NCI-H2227 (cell line): ENCODE data around the gene REXO1.
"Not testable (repeated sequence)": the region's sequence is repeated elsewhere in the genome, so short reads cannot be mapped to it uniquely, and the experiment has no call there.

Experiments
- DNase-seq: peaks from one replicate; lab custom pipeline; 2025; ENCODE audit not compliant: unreplicated experiment; lab: John Stamatoyannopoulos, UW

Gene REXO1

DNA sequence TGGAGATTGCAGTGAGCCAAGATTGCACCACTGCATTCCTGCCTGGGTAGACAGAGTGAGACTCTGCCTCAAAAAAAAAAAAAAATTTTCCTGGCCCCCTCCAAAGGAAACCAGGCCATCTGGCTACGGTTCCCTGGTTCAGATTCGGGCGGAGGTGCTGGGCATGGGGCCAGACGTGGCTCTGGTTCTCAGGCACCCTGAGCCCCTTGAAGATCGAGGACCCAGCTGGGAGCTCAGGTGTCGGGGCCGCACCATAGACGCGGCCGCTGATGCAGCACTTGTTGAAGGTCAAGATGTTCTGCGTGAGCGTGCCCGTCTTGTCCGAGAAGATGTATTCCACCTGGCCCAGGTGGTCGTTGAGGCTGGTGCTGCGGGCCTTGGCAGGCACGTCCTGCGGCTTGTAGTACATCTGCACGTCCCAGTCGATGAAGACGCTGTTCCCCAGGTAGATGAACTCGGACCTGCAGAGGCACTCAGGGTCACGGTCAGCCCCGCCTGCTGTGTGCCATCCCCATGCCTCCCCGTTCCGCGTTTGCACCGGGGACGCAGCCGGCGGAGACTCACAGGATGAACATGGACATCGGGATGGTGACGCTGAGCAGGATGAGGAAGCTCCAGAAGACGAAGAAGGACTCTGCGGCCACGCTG is 48.5 kb downstream of the REXO1 start:
- no peak for DNase-seq

DNA sequence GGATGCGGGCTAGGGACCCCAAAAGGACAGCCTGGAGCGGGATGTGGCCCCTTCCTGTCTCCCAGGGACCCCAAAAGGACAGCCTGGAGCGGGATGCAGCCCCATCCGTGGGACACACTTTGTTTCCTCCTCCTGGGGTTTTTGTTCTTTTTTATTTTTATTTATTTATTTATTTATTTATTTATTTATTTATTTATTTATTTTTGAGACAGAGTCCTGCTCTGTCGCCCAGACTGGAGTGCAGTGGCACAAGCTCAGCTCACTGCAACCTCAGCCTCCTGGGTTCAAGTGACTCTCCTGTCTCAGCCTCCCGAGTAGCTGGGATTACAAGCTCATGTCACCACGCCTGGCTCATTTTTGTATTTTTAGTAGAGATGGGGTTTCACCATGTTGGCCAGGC is 51.0 kb downstream of the REXO1 start:
- not testable (repeated sequence) for DNase-seq

DNA sequence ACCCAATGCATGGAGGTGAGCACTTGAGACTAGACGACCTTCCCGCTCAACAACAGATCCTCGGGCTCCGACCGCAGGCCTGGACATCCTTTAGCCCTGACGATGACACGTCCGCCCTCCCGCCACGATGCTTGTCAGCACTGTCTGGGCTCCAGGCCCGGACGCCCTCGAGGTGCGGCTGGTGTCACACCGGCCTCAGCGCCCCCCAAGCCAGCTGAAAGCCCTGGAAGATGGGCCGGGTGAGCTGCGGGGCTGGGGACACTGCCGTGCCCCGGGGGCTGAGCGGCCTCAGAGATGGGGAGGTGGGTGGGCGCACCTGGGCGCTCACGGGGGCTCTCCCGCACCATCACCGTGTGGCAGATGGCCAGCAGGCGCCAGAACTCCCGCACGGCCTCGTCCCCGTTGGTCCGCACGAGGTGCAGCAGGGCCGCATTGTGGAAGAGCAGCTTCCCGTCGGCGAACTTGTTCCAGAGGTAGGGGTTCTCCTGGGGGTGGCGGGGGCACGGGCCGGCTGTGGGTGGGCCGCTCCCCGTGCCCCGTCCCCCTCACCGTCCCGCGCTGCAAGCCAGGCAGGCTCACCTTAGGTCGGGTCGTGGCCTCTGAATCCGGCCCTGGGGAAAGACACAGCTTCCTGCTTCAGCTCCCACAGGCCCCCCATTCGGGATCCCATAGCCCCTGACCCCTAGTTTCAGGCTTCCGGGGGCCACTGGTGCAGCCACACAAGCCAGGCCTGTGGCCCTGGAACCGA is 51.7 kb downstream of the REXO1 start:
- DNase-seq: no peak

DNA sequence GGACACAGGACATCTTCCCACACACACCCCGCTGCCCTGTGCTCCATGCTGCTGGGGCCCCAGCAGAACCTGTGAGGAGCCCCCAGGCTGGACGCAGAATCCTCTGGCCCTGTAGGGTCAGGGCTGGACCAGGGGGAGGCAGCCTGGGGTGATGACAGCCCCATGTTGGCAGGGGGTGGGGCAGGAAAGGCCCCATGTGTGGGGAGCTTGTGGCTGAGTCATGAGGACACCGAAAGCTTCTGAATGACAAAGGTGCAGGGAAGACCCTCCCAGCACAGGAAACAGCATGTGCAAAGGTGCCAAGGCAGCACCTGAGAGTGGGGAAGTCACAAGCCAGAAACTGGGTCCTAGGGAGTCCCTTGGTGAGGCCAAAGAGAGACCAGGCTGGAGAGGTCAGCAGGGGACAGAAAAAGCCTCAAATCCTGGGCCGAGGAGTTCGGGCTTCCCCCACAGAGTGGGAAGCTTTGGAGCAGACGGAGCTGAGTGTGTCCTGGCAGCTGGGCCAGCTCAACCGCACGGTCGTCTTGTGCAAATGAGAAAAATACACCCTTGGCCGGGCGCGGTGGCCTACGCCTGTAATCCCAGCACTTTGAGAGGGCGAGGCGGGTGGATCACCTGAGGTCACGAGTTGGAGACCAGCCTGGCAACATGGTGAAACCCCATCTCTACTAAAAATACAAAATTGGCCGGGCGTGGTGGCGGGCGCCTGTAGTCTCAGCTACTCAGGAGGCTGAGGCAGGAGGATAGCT is 53.7 kb downstream of the REXO1 start:
- no peak for DNase-seq

DNA sequence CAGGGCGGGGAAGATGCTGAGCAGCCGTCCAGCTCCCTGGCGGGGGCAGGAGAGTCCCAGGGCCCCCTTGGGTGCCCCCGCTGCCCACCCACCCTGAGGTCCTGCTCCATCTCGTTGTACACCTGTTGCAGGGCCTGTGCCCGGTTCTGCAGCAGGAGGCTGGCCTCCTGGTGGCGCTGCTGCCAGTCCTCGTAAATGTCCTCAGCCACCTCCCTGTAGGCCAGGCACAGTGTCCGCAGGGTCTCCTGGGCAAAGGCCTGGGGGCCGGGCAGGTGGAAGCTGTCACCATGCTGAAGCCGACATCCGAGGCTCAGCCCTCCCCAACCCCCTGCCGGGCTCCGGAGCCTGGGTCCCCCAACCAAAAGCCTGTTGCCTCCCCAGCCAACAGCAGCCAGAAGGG is 56.4 kb downstream of the REXO1 start:
- DNase-seq: no peak

DNA sequence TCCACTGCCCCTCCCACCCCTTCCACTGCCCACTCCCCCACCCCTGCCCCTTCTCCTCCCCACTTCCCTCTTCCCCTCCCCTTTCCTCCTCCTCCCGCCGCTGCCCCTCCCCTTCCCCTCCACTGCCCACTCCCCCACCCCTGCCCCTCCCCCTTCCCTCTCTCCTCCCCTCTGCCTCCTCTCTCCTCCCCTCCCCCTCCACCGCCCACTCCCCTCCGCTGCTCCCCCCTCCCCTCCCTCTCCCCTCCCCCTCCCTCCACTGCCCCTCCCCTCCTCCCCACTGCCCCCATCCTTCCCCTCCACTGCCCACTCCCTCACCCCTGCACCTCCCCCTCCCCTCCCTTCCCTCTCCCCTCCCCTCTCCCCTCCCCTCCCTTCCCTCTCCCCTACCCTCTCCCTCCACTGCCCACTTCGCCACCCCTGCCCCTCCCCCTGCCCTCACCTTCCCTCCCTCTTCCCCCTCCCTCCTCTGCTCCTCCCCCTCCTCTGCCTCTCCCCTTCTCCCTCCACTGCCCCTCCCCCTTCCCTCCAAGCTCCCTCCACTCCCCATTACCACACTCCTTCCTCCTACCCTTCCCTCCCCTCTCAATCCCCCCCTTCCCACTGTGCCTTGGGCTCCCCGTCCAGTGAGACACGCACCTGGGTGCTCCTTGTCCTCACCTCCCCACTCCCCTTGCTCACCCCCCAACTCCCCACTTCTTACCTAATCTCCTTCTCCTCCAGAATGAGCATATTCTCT is 58.1 kb downstream of the REXO1 start:
- no peak for DNase-seq

DNA sequence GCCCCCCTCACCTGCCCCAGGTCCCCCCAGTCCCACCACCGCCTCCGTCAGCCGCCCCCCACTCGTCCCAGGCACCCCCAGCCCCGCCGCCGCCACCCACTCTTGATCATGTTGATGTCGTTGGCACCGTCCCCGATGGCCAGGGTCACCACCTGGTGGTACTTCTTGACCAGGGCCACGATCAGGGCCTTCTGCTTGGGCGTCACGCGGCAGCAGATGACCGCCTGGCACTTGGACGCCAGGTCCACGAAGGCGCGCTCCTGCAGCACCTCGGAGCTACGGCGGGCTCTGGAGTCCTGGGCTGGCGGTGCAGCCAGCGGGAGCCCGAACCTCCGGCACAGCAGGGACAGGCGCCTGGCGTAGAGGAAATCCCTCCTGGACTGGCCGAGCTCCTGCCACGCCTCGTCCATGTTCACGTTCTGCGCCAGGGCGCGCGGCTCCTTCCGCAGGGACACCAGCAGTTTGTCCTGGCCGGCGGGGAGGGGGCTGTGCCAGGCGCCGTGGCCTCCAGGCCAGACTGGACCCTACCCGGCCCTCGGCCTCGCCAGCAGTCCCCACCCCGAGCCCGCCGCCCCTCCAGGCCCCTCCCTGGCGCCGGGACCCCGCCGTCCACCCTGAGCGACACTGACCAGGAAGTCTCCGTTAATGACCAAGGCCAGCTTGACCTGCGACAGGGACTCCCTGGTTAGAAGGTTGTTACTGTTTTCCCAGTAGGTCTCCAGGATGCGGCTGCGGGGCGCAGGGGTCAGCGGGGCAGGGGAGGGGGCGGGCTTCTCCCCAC is 58.8 kb downstream of the REXO1 start:
- no peak for DNase-seq

DNA sequence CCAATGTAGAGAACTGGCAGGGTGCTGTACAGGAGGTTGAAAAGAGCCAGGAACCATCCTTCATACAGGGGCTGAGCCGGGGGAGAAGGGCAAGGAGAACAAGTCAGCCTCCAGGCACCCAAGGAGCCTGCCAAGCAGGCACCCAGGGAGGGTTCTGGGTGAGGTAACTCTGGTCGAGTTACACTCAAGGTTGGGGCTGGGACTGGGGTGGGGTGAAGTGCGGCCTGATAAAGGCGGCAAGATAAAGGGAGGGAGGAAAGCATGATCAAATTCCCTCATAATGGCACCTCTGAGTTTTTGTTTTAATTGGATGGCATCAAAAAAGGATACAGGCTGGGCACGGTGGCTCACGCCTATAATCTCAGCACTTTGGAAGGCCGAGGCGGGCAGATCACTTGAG is 61.2 kb downstream of the REXO1 start:
- no peak for DNase-seq

DNA sequence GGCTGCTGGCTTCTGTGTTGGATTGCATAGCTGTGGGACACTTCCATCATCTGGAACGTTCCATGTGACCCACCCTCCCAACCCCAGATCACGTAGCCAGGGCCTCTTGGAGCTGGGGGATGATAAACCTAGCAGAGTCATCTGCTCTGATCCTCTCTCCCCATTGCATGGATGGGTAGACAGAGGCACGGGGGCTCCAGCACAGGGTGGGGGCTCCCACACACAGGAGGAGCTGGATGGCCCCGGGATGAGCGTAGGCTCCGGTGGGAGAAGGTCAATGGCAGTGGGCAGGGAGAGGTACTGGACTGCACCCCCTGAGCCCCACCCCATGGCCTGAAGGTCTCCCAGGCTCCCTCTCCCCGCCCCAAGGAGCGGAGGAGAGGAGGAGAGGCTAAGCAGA is 61.6 kb downstream of the REXO1 start:
- no peak for DNase-seq

DNA sequence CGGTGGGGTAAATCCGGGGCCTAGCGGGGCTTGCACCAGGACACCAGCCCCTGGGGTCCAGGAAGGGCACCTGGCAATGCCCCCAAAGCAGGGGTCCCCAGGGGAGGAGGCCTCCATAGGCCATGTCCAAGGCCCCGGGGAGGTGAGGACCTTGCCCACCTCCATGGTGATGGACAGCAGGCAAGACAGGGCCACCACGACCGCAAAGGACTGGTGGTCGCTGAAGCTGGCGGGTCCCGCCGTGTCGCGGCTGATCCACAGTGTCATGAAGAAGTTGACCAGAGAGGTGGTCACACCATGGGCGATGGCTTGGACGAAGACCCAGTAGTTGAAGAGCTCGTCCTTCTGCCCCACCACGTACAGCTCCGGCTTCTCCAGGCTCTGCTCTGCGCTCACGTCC is 63.0 kb downstream of the REXO1 start:
- DNase-seq: no peak

DNA sequence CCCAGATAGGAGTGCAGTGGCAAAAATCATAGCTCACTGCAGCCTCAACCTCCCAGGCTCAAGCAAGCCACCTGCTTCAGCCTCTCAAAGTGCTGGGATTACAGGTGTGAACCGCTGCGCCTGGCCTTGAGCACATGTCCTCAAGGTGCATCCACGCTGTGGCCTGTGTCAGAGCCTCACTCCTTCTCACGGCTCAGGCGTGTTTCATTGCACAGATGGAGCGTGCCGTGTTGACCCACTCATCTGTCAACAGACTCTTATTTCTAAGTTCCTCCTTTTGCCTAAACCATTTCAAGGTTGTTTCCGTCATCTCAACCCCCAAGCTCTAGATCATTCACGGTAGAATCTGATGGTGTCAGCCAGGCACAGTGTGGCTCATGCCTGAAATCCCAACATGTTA is 64.4 kb downstream of the REXO1 start:
- no peak for DNase-seq

DNA sequence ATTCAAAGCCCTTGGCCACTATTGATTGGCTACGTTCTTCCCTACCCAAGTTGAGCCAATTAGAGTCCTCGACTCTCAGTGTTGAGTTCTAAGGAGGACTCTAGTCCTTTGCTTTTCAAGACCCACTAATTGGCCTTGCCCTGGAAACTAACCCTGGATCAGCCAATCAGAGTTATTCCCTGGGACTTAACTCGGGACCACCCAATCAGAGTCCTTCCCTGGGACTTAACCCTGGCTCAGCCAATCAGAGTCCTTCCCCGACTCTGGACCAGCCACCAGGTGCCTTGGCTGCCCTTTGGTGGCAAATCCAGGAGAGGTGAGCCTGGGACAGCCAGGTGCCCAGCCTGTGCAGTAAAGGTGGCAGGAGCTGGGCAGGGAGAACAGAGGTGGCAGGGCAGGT is 64.9 kb downstream of the REXO1 start:
- no peak for DNase-seq

DNA sequence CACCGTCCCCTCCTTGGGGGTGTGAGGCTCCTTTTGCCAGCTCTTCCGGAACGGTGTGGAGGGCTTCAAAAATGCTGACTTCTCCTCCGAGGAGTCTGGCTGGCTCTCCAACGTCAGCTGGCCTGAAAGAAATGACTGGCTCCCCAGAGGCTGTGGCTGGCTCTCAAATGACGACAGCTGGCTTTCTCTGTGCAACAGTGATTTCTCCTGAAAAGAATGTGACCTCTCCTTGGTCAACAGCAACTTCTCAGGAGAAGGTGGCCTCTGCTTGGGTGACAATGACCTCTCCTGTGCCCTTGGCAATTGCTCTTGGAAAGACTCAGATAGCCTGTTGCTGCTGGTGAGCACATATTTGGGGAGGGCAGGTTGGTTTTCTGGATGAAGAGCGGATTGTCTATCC is 65.8 kb downstream of the REXO1 start:
- no peak for DNase-seq

DNA sequence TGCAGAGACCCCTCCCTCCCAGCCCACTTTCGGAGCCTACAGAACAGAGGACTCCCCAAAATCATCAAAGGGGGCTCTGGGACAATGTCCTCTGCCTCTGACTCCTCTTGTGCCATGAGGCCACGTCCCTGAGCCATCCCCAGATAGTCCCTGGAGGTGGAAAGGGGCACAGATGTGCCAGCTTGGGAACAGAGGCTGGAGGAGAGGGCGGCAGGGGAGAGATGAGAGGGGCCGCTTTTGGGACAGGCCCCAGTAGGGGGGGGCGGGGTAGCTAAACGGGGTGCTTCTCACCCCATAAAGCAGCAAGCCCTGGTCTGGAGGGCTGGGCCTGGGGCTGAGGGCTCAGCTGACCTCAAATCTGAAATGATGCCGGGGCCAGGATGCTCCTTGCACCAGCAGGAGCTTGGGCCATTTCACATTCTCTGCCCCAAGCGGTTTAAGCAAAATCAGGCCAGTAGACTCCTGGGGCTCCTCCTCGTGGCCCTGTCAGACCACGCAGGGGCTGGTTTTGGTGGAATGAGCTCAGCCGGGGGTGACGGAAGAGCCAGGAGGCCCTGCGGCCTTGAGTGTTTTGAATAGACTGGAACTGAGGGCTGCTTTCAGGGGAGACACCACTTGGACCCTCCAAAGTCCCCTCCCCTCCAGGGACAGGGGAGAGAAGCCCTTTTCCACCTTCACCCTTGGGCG is 67.9 kb downstream of the REXO1 start:
- DNase-seq: no peak

DNA sequence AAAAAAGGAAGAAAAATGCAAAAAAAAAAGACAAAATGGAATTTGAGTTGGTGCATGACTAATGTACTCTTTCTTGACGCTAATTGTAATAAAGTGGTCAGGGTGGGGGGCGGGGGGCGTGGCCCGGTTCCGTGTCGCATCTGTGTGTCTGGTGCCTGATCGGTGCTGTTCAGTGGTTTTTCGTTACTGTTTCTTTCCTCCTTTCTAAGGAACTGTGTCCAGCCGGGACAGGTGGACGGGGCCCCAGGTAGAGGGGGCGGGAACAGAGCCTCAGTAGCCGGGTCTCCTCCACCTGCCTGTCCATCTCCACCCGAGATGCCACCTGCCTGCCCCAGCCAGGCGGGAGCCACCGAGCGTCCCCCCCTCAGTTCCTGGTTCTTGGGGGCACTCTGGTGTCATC is 68.7 kb downstream of the REXO1 start:
- DNase-seq: no peak

DNA sequence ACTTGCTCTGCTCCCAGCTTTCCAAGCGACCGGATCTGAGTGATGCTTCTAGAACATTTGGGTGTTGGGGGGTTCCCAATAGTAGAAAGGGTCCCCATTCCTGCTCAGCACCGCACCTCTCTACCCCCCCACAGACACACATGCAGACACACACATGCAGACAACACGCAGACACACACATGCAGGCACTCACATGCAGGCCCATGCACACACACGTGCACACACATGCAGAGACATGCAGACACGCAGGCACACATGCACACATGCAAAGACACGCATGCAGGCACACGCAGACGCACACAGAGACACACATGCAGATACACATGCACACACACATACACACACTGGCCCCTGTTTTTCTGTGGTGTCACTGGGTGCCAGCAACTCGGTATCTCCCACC is 71.1 kb downstream of the REXO1 start:
- DNase-seq: no peak

DNA sequence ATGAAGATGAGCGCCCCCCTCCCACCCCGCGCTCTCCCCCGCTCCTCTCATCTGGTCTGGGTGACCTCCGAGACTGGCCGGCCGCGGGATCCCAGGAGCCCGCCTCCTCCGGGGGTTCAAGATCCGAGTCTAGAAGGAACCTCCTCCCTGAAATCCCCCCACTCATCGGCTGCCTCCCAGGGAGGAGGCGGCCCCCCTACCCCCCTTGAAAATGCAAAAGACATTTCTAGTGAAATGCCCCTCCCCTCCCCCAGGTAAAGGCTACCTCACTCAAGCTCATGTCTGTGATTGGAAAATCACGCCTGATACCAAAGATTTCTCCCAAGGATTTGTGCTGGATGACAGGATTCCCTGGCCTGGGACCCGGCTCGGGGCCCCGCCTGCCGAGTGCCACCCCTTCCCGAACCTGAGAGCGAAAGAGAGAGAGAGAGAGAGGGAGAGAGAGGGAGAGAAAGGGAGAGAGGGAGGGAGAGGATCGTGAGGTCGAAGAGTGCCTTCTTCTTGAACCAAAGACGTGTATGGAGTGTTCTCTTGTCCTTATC is 71.6 kb downstream of the REXO1 start:
- DNase-seq: no peak

DNA sequence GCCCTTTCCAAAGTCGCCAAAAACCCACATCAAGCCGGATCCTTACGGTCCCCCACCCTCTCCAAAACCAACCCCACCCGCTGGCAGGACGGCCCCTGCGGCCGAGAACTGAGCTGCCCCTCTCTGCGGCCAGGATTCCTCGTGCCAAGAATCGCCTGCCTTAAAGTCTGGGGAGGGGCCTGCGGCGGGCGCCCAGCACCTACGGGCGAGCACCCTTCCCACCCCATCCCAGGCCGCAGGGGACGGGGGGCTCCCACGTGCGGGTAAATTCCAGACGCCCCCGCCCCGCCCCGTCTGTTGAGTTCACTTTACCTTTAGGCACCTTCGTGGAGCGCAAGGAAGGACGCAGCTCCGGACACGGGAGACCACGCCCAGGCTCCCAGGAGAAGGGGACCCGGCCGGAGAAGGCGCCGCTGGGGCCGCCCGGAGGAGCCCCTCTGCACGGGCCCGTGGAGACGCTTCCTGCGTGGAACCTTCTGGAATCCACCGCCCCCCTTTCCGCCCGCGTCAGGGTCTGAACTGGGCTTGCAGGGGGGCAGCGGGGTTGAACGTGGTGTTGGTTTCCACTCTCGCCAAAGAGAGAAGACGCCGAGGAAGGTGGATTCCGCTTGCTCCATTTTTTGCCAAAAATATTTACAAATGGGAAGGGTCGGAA is 72.2 kb downstream of the REXO1 start:
- no peak for DNase-seq

DNA sequence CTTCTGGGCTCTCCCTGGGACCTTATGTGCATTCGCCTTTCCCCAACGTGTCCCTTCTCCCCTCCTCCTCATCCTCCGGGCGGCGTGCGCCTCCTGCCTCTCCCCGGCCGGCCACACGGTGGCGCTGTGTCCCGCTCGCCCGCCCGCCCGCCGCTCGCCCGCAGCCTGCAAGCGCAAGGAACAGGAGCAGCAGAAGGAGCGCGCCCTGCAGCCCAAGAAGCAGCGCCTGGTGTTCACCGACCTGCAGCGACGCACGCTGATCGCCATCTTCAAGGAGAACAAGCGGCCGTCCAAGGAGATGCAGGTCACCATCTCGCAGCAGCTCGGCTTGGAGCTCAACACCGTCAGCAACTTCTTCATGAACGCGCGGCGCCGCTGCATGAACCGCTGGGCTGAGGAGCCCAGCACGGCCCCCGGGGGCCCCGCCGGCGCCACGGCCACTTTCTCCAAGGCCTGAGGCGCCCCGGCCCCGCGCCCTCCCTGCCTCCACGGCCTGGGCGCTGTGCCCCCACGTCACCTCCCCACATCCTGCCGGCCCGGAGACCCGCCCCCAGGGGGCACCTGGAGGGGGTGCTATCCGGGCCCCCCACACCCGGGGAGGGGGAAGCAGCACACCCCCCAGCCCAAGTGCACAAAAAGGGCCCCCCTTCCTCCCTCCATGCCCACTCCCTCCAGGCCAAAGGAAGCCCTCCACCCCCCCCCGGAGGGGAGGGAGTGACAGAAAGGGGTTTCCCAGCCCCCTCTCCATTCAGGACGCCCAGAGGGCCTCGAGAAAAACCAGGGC is 73.1 kb downstream of the REXO1 start:
- DNase-seq: no peak
